Hepatocyte (in vitro differentiated cells): ENCODE data around the gene CHRM3.

Experiments used
- CTCF ChIP-seq: fragments of 200-600 bp; sonication (generic); IDR thresholded peaks from 2 replicates; pipeline ENCODE4 v1.5.1; 2016; ENCODE audit warnings: antibody characterized with exemption, mild to moderate bottlenecking; ENCODE audit not compliant: poor library complexity
- EZH2 ChIP-seq: fragments of 200-600 bp; sonication (generic); IDR thresholded peaks from 2 replicates; pipeline ENCODE4 v1.6.1; 2016; ENCODE audit warnings: antibody characterized with exemption, mild to moderate bottlenecking, borderline replicate concordance
- EZH2phosphoT487 ChIP-seq: fragments of 200-600 bp; sonication (generic); IDR thresholded peaks from one replicate; pipeline ENCODE4 v1.6.1; 2018; ENCODE audit warnings: antibody characterized with exemption, mild to moderate bottlenecking, low read depth, moderate library complexity; ENCODE audit not compliant: unreplicated experiment, severe bottlenecking

GRCh38 chr1:239422818-239423217 lies 36.5 kb downstream of the CHRM3 start:
- no peak for TF ChIP-seq CTCF
- TF ChIP-seq EZH2, result no peak
- TF ChIP-seq EZH2phosphoT487, result no peak
